Kidney epithelial cell (primary cell): ENCODE measurements around the gene ALK. TPM values are rescaled to one million over a fixed set of nuclear protein-coding genes. Genes with fewer than 3 reads are reported as not detected.

Experiments
- DNase-seq: peaks from one replicate; pipeline ENCODE4 v3.0.0-alpha.2; 2010; ENCODE audit warnings: low read depth
- H3K27me3 ChIP-seq: 2 replicates; pipeline ENCODE4 v1.6.0; 2011; ENCODE audit warnings: low read length; ENCODE audit not compliant: control insufficient read depth, insufficient read depth
- H3K36me3 ChIP-seq: 2 replicates; pipeline ENCODE4 v1.5.1; 2011; ENCODE audit warnings: low read length; ENCODE audit not compliant: control insufficient read depth, insufficient read depth
- H3K4me3 ChIP-seq: 2 replicates; pipeline ENCODE4 v1.5.1; 2011; ENCODE audit warnings: low read depth, mild to moderate bottlenecking, control low read depth, low read length
- CTCF ChIP-seq: IDR thresholded peaks from 2 replicates; pipeline ENCODE4 v1.5.1; 2011; ENCODE audit warnings: mild to moderate bottlenecking, moderate library complexity, low read length, control low read depth, inconsistent platforms; ENCODE audit not compliant: insufficient read depth, poor library complexity, severe bottlenecking
- total RNA-seq: library from RNA; depleted of rRNA; stranded (reverse); fragments of >200 nt; gene quantifications from 2 replicates; pipeline ENCODE4 v1.2.3, GENCODE V29; 2015

Gene ALK
- total RNA-seq, 1 donor from 2014 or later, result not detected

DNA sequence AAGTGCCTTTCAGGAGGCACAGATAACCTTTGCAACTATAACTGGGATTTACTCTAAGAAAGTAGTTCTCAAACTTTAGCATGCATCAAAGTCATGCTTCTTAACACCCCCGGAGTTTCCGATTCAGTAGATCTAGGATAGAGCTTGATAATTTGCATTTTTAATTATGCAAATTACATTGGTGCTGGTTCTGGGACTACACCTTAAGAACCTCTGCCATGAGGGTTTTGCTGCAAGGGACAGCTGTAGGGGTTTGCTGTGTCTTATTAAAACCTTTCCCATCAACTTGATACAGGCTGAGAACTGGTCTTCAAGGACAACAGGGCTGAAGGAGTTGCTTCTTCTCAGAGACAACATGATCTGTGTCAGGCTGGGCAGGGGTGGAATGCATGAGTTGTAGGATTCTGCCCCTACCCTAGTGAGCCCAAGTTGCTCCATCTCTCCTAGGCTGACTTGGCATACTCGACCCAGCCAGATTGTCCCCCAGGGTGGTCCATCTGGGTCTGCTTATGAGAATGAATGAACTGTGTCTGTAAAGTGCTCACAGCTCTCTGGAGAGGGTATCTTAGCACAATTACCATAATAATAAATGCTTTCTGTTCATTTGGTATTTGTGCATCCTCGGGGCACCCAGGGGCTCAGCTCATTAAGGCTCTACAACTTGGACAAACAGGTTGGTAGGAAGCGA lies 573.5 kb downstream of the ALK start:
- peaks cover 7% of the 10 kb centered on the region for H3K27me3 ChIP-seq

DNA sequence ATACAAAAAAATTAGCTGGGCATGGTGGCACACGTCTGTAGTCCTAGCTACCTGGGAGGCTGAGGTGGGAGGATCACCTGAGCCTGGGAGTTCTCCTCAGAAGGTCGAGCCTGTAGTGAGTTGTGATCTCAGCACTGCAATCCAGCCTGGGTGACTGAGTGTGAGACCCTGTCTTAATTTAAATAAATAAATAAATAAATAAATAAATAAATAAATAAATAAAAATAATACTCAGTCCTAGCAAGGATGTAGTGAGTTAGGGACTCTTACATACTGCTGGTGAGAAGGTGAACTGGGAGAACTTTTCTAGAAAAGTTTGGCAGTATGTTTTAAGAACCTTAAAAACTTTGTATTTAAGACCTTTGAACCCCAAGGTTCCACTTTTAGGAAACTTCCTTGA lies 576.1 kb downstream of the ALK start:
- TF ChIP-seq CTCF, result no peak
- peaks cover 5% of the 10 kb centered on the region for H3K27me3 ChIP-seq
- DNase-seq, result no peak
- no peaks in the 10 kb centered on the region for H3K36me3 ChIP-seq
- no peak overlapping the region for H3K4me3 ChIP-seq

More for the DNA sequence above, 573.5 kb downstream of the ALK start:
- TF ChIP-seq CTCF, result no peak
- H3K4me3 ChIP-seq, result no peak overlapping the region
- no peak for DNase-seq
- no peaks in the 10 kb centered on the region for H3K36me3 ChIP-seq

DNA sequence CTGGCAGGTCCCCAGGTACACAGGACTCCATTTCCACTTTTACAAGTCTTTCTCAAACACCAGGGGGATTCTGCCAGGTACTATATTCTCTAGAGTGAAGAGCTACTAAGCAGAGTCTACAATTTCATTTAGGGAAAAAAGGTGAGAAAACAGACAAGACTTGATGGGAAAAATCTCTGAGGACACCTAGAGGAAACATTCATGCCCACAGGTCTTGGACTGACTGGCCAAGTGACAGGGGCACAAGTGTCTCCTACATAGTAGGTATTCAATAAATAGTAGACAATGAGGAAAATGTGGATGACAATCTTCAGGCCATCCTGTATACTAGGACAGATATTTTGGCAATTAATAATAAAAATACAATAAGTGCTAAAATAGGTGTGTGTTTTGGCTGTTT lies 577.6 kb downstream of the ALK start:
- no peak for DNase-seq
- no peak for TF ChIP-seq CTCF
- Histone ChIP-seq H3K36me3 (no peaks in the 10 kb centered on the region), H3K4me3 (no peak overlapping the region), H3K27me3 (peaks cover 5% of the 10 kb centered on the region)

DNA sequence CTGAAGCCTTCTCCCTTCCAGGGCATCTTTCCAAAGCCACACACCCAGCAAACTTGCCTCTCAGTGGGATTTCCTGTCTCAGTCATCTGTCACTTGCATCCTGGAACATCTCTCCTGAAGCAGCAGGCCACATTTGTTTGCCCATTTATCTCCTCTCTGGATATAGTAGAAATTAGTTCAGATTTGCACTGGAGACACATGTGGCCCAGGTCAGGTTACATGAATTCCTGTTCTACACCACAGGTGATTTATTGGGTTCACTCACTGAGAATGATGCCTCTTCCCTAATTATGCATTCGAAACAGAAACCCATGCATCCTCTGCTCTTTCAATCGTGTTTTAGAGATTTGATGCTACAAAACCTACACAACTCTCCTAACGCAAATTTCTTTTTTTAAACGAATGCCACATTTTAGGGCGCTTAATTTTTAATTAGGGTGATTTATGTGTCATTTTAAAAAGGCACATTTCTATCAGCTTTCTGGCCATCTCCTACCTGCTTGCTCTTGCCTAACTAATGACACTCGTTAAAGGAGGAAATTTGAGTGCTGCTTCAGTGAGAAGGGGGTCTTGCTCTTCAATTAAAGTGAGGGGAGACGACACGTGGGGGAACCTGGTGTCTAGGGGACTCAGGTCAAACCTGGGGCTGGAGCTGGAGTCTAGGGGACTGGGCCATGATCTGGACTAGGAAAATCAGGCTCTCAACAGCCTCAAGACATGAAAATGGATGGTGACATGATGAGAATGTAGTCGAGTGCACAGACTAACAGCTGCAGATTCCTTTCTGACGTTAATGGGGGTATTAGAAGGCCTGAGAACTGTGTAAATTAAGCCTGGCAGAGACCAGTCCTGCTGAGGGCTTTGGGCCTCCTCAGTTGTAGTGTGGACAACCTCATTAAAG lies 584.8 kb downstream of the ALK start:
- DNase-seq, result no peak
- no peak for TF ChIP-seq CTCF
- Histone ChIP-seq H3K36me3 (no peaks in the 10 kb centered on the region), H3K27me3 (peaks cover 4% of the 10 kb centered on the region), H3K4me3 (no peak overlapping the region)

GRCh38 chr2:29335396-29335795 lies 586.0 kb downstream of the ALK start:
- no peak for TF ChIP-seq CTCF
- no peak for DNase-seq

GRCh38 chr2:29334706-29335105 lies 586.7 kb downstream of the ALK start:
- H3K27me3 ChIP-seq, result peaks cover 4% of the 10 kb centered on the region
- no peak for TF ChIP-seq CTCF
- no peaks in the 10 kb centered on the region for H3K36me3 ChIP-seq
- no peak for DNase-seq
- H3K4me3 ChIP-seq, result no peak overlapping the region

More at GRCh38 chr2:29335396-29335795, 586.0 kb downstream of the ALK start:
- H3K36me3 ChIP-seq, result no peaks in the 10 kb centered on the region
- H3K27me3 ChIP-seq, result peaks cover 4% of the 10 kb centered on the region
- no peak overlapping the region for H3K4me3 ChIP-seq
